Frontal cortex (tissue), 4 donors: ENCODE data around the gene SUSD5. TPM values are rescaled to one million over a fixed set of nuclear protein-coding genes. Genes with fewer than 3 reads are reported as not detected.

Source experiments
- DNase-seq, 2 donors: peaks; one replicate each; pipeline ENCODE4 v3.0.0; 2012; ENCODE audit warnings: low spot score in 2 of 2
- FAIRE-seq: peaks from 2 replicates; lab custom pipeline; 2012; peaks lifted over from hg19 to GRCh38; lab: Jason Lieb, UNC
- total RNA-seq: library from RNA; depleted of rRNA; stranded (reverse); fragments of >200 nt; gene quantifications from one replicate; pipeline ENCODE4 v1.2.3, GENCODE V29; 2014
- donor health status: control.
- donor health status: control.
- donor health status: control.

Gene SUSD5
- total RNA-seq: 2.0 TPM

DNA sequence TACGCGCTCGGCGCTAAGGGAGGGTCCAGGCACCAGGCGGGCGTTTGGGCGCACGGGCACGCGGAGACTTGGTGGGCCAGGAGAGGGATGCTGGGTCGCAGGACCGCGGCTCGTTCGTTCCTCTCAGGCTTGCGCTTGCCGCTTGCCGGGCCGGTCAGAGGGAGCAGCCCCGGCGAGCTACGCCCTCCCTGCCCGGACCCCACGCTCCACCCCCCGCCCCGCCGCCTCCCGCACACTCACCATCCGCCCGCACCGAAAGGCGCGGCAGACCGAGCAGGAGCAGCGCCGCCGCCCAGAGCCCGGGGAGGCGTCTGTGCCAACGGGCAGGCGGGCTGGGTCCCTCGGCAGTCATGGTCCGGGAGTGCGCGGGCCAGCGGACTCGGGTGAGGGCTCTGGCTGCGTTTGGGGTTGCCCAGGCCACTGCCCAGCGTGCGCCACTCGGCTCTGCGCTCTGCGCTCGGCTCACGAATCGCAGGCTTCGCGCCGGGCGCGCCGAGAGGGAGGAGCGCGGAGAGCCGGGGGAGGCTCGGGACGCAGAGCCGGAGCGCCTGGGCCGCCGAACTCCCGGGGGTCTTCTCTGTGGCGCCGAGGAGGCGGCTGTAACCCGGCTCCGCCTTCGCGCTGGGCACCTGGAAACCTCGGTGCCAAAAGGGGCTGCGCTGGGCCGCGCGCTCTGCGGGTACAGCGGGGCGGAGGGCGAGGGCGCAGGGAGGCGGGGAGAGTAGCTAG lies at the start of gene SUSD5:
Gene SUSD5, minus strand, starts transcription at position 365 of the 729 bp plus-strand sequence. Its CDS starts 13 bp downstream, at position 352.
- peak in 1 of 2 donors; percentile 24 for DNase-seq
- no peak for FAIRE-seq

DNA sequence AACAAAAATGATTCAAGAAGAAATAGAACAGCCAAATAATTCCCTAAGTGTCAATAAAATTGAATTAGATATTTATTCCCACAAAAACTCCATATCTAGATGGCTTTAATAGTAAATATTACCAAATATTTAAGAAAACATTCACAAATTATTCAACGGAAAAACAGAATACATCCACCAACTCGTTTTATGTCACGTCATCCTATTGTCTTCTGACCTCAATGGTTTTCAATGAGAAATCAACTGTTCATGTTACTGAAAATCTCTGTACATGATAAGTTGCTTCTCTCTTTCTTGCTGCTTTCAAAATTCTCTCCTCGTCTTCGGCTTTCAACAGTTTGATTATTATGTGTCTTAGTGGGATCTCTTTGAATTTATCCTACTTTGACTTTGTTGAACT lies 41.5 kb upstream of the SUSD5 start:
- FAIRE-seq (no peak), DNase-seq (no peak)

DNA sequence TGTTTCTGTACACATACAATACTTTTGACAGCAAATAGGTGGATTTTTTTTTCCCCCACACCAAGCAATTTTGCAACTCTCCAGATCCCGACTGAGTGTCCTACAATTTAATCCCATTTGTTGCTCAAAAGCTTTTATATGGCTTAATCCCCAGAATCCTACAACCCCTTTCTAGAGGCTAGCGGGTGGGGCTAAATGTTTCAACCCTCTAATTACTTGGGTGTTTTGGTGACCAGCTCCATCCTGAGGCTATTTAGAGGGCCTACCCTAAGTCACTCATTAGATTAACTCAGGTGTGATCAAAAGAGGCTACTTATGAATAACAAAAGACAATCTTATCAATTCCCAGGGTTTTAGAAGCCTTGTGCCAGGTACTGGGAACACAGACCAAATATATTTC lies 37.6 kb upstream of the SUSD5 start:
- FAIRE-seq (no peak), DNase-seq (no peak)

DNA sequence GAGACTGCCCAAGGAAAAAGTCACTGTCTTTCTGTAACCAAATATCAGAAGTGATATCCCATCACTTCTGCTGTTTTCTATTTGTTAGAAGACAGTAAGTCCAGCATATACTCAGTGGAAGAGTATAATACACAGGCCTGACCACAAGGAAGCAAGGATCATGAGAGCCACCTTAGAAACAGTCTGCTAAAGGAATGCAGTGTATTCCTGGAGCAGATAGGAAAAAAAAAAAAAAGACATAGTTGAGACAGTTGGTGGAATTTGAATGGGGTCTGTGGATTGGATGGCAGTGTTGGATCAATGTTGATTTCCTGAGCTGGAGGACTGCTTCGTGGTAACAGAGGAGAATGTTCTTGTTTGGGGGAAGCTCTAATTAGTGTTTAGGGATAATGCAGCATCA lies 32.1 kb upstream of the SUSD5 start:
- DNase-seq: no peak
- FAIRE-seq: no peak

DNA sequence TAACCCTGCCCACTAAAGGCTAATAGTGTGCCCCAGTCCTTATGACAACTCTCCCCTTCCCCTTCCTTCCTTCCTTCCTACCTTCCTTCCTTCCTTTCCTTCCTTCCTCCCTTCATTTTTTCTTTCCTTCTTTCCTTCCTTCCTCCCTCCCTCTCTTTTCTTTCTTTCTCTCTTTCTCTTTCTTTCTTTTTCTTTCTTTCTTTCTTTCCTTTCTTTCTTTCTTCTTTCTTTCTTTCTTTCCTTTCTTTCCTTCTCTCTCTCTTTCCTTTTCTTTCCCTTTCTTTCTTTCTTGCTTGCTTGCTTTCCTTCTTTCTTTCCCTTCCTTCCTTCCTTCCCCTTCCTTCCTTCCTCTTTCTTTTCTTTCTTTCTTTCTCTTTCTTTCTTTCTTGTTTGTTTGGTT lies 28.2 kb upstream of the SUSD5 start:
- DNase-seq (no peak), FAIRE-seq (no peak)

DNA sequence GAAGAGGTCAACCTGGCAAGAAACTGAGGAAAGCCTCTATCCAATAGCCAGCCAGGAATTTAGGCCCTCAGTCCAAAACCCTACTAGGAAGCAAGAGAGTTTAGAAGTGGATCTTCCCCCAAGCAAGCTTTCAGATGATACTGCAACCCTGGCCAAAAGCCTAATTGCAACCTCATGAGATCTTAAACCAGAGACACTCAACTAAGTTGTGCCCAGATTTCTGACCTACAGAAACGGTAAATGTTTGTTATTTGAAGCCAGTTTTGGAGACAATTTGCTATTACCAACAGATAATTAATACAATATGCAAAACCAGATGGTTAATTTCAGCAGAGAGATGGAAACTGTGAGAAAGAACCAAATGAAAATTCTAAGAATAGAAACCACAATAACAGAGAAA lies 21.7 kb upstream of the SUSD5 start:
- FAIRE-seq (no peak), DNase-seq (no peak)

DNA sequence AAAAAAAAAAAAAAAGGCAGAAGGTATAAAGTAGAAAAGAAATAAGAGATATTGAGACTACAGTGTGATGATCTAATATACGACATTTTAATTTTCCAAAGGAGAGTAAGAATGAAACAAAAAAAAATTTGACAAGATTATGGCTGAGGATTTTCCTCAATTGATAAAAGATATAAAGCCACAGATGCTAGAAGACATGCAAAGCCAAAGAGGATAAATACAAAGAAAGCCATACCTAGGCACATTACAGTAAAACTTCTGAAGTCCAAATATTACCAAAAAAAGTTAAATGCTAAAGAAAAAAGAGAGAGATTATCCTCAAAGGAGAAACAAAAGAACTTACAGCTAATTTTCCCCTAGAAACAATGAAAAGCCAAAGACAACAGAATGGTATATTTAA lies 20.3 kb upstream of the SUSD5 start:
- FAIRE-seq (no peak), DNase-seq (no peak)

DNA sequence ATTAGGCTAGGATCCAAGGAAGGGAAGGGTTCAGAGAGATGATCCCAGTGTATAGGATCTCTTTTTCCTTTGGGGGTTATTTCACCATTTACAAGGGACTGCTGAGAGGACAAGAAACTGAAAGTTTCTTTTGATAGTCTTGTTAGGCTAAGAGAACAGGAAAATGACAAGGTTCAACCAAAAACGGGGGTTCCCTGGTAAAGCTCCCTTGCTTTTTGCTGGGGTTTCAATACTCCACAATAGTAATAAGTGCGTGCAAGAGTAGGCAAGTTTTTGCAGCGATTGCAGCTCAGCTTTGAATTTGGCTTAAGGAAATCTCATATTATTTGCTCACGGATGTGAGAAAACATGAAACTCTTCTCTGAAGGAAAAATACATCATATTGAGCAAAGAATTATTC lies 18.8 kb upstream of the SUSD5 start:
- FAIRE-seq: no peak
- DNase-seq: no peak

DNA sequence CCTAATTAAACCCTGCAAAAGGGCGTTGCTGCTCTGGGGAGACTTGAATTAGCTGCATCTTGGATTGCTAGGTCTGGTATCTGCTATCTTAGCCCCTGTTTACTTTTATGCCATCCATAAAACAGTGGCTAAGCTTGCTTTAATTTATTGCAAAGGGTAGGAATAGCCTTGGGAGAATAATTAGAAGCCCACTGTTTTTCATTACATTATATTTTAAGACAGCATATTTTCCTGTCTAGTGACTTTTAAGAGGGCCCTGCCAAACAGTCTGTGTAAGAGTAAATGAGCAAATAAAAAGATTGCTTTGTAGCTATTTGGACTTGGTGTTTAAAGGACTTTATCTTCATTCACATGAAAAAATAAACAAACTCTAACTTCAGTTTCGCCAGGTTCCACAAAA lies 17.4 kb upstream of the SUSD5 start:
- DNase-seq: no peak
- FAIRE-seq: no peak

DNA sequence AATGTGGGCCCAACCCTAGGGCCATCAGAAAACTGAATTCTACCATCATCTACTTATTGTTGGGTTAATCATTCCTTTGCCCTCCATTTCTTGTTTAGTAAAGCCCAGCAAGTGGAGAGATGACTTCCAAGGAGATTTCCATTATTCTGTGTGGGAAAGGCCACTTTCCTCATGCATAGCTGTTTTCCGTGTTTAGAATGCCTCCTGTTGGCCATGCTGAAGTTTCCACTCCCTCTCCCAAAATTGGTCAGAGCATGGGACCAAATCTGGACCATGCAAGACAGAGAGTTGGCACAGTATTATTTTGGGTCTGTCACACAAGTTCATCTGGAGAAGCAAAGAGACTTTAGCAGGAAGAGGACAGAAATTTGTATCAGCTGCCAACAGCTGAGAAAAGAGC lies 15.3 kb upstream of the SUSD5 start:
- DNase-seq (no peak), FAIRE-seq (no peak)

DNA sequence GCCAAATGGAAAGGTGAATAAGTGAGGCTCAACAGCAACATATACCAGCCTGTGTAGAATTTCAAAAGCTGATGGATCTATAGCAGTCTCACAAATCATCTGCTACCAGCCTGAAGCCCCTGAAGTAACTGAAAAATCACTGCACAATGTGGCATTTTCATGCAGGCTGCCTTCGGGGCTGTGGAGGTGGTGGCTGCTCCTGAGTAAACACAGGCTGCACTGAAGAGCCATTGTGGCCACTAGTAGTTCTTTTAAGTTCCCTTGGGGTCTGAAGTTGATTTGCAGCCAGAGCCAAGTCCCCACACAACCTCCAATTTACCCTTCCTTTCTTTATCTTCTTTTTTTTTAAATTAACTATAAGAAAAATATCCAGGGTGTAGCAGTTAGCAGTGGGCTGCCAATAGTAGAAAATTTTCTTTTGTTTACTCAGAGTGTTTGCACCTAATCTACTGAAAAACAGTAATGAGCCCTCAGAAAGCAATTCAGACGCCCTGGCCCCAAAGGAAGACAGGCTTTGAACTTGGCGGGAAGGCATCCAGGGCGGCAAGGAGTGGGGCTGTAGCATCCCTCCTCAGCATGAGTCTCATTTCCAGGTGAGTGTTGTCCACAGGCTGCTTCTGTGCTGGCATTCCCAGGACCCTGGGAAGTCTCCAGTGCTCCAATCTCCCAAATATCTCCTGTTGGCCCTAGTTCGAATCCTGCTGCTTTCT lies 13.3 kb upstream of the SUSD5 start:
- DNase-seq: no peak
- no peak for FAIRE-seq

DNA sequence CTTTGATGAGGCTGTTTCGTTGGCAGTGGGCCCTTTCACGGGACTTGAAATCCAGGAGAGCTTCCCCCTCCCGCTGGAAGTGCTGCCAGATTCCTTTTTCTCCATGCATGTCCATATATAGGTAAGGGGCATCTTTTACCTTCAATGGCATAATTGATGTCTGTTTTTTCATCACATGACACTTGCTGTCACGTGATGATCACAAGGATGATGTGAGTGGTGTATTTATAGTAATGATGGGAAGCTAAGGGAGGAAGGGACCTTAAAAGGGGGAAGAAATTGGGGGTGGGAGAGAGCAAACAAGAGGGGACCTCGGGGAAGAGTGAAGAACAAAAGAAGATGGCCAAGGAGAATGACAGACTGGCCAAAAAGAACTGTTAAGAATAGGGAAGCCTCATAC lies 11.3 kb upstream of the SUSD5 start:
- no peak for FAIRE-seq

DNA sequence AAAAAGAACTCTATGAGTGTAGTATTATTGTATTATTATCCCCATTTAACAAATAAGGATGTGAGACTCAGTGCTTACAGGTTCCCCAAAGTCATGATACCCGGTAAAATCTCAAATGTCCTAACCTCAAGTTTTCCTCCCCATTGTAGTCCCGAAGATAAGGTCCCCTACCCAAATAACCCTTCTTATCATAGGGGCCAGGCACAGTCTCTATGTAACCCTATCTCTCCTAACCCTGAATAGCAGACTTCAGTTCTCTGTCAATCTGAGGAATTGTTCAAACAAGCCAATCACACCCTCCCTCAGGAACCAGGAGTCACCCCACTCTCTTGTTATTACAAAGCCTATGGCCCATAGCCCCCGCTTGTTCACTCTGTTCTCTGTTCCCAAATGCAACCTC lies 10.5 kb upstream of the SUSD5 start:
- DNase-seq (no peak), FAIRE-seq (no peak)

More for the DNA sequence above, 11.3 kb upstream of the SUSD5 start:
- DNase-seq: no peak

DNA sequence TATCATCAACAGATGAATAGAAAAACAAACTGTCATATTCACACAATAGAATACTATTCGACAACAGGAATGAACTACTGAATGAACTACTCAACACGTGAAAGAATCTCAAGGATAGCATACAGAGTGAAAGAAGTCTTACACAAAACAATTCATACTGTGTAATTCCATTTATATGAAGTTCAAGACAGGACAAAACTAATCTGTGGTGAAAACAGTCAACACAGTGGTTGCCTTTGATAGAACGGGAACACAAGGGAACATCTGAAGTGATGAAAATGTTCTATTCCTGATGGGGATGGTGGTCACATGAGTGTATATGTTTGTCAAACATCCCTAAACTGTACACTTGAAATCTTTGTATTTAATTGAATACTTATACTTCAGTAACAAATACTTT lies 2.6 kb upstream of the SUSD5 start:
- FAIRE-seq (no peak), DNase-seq (no peak)

DNA sequence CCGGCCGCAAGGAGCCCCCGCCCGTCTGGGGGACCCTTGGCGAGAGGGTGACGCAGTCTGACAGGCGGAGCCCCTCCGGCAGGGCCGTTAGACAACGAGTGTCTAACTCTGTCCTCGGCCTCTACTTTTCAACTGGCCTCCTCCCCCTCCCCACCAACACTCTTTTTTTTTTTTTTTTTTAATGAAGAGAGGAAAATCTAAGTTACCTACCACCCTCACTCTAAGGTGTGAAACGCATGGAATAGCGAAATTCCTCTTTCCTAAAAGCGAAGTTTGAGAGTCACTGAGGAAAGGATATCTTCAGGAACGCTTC lies 521 bp upstream of the SUSD5 start:
- no peak for FAIRE-seq
- DNase-seq: no peak

DNA sequence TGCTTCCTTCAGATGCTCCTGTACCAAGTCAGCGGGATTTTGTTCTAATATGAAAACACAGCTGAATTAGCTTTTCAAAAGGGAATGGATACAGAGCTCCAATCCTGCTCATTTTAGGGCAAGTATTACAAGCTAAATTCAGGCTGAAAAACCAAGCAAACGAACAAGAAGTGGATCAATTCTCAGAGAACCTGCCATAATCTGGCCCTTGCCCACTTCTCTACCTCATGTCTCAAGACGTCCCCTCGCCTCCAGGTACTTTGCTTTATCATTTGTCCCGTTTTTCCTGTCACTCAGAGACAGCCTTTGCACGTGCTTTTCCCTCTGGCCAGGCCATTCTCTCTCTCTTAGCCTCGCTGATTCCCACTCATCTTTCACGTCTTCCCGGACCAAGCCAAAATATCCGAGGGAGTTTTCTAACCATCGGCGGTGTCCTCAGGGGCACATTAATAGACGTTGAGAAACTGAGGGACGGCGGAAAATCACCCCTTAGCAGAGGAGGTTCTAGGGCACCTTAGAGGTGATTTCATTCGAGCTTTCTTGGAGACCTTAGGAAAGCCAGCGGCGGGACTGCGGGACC lies 654 bp downstream of the SUSD5 start:
- DNase-seq: no peak
- no peak for FAIRE-seq

DNA sequence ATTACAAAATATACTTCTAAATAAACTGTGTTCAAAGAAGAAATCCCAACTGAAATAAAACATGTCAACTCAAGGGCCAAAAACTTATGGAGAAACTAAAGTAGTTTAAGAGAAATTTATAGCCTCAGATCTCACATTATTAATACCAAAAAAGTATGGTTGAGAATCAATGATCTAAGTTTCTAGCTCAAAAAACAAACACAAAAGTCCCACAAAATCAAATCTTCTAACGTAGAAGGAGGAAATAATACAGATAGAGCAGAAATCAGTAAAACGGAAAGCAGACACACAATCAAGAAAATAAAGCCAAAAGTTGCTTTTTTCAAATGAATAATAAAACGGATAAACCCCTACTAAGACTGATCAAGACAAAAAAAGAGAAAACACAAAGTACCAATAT lies 2.9 kb downstream of the SUSD5 start:
- no peak for DNase-seq
- no peak for FAIRE-seq

DNA sequence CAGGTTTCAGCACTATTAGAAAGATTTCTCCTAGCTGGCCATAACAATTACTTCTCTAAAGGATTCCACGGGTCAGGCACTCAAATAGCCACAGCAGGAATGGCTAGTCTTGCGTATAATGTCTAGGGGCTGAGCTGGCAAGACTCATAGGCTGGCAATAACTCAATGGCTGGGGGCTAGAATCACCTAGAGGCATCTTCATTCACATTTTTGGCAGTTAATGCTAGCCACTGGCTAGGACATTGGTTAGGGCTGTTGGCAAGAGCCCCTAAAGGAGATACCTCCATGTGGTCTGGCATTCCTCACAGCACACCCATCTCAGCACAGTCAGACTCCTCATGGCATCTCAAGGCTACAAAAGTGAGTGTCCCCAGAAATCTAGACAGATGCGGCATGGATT lies 6.2 kb downstream of the SUSD5 start:
- no peak for DNase-seq
- FAIRE-seq: no peak

DNA sequence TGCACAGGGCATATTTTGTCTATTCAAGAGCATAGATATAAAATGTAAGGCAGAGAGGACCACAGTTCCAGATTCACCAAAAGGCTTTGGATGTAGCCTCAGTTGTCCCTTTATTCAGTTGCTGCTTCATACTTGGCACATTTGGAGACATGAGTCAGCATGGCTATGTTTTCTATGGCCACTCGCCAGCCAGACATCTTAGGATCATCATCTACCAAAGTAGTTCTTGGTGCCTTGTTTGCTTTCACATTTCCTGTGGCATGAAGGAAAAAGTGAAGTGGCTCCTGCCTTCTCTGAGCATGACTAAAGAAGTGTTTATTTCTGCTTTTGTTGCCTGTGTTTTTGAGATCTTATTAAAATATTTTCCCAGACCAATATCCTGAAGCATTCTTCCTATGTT lies 7.2 kb downstream of the SUSD5 start:
- DNase-seq: no peak

DNA sequence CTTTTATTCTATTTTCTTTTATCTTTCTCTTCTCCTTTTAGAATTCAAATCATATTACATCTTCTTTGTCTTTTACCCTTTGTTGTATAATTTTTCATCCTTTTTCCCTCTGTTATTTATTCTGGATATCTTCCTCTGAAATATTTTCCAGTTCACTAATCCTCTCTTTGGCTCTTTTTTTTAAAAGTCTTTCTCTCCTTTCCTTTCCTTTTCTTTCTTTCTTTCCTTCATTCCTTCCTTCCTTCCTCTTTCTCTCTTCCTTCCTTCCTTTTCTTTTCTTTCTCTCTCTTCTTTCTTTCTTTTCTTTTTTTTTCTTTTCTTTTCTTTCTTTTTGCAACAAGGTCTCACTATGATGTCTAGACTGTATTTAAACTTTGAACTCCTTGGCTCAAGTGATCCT lies 9.3 kb downstream of the SUSD5 start:
- DNase-seq (no peak), FAIRE-seq (no peak)

More for the DNA sequence above, 7.2 kb downstream of the SUSD5 start:
- no peak for FAIRE-seq

DNA sequence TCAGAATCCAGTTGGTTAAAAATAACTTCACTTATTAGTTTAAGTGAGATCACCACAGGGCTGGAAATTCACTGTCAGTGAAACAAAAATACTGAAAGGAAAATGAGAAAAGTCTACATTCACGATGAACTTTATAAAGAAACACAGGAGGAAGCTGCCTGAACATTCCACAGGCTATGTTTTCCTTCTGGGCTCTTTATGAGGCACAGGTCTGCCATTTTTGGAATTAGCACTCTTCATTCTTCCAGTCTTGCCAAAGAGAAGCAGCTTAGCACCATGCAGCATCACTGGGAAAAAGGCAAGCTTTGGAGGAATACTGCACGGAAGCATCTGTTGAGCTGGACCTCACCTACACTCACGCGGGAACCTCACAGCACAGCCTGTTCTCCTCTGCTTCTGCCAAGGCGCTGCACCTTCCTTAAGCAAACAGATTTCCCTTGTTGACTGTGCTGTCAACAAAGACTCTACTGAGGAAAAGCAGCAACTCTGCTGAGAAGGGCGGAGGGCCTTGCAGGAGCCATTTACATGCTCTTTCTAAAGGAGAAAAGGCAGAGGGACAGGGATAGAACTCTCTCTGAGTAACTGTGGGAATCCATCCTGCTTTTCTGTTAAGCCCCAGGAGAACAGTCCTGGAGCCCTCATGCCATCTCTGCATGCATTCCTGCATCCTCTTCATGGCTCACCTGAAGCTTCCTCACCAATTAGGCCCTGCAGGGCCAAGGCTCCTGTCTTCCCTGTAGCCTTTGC lies 15.7 kb downstream of the SUSD5 start:
- DNase-seq (no peak), FAIRE-seq (no peak)
